Body of pancreas (tissue), 4 donors: ENCODE measurements around the gene CERS3. TPM values are rescaled to one million over a fixed set of nuclear protein-coding genes. Genes with fewer than 3 reads are reported as not detected.

ENCODE experiments used
- ATAC-seq: fragments of 150-250 bp; one replicate; pipeline ENCODE4 v1.9.1; 2016
- DNase-seq, 4 donors: peaks; one replicate each; pipeline ENCODE4 v3.0.0-alpha.2; 2019
- H3K27ac ChIP-seq, 4 donors: fragments of 200-600 bp; sonication (generic); 1 replicate in 3 of 4; 2 replicates in 1 of 4; pipeline versions ENCODE4 v1.5.1 to v1.6.1; 2016 to 2019; ENCODE audit warnings: mild to moderate bottlenecking in 1 of 4, mixed read lengths in 1 of 4, moderate library complexity in 1 of 4
- H3K27me3 ChIP-seq, 2 donors: fragments of 200-600 bp; sonication (generic); one replicate each; pipeline ENCODE4 v1.6.0; 2016; ENCODE audit warnings: mild to moderate bottlenecking in 1 of 2
- H3K36me3 ChIP-seq, 2 donors: fragments of 200-600 bp; sonication (generic); replicated peaks in 1 of 2; 2 replicates each; pipeline ENCODE4 v1.5.1; 2016; ENCODE audit warnings: low read depth in 2 of 2; ENCODE audit not compliant: insufficient read depth in 1 of 2
- H3K4me1 ChIP-seq: fragments of 200-600 bp; sonication (generic); one replicate; pipeline ENCODE4 v1.6.0; 2016
- H3K4me3 ChIP-seq, 2 donors: fragments of 200-600 bp; sonication (generic); 1 replicate in 1 of 2; 2 replicates in 1 of 2; pipeline ENCODE4 v1.5.1; 2016 to 2019
- H3K9me3 ChIP-seq, 3 donors: fragments of 200-600 bp; sonication (generic); 1 replicate in 2 of 3; 2 replicates in 1 of 3; pipeline ENCODE4 v1.5.1; 2016
- CTCF ChIP-seq, 7 experiments: fragments of 450-650 bp in 4 of 7; fragments of 200-600 bp in 3 of 7; sonication (generic) in 3 of 7; IDR thresholded peaks; one replicate each; pipeline ENCODE4 v1.5.1; 2016 to 2019; ENCODE audit warnings: antibody characterized with exemption in 7 of 7
- POLR2A ChIP-seq, 3 donors: fragments of 450-650 bp; IDR thresholded peaks; one replicate each; pipeline ENCODE4 v1.6.1; 2016; ENCODE audit warnings: antibody characterized with exemption in 3 of 3, mild to moderate bottlenecking in 2 of 3
- WGBS, 2 donors: methylation state at CpG; one replicate each; pipeline ENCODE4 v1.1.5; 2017; 5-methylcytosine and 5-hydroxymethylcytosine counted together
- intact Hi-C: fragments of 100-400 bp; cut with DNase I; formaldehyde crosslinking; loops from one replicate; pipeline ENCODE4 v1.15.1; 2023
- total RNA-seq, 2 donors: library from RNA; depleted of rRNA; stranded (reverse); fragments of >200 nt; gene quantifications; one replicate each; pipeline ENCODE4 v1.1.0, GENCODE V29; 2016

The CERS3 gene
- total RNA-seq, 2 donors from 2014 or later = 0.33 TPM; not detected in 1

GRCh38 chr15:100495861-100496260 is 32.9 kb downstream of the CERS3 start:
- no peak for DNase-seq
- intact Hi-C loops = no loop called here
- 88 to 89% methylated on average over 1 of the region's 1 CpG for WGBS, 2 donors
- TF ChIP-seq CTCF (IDR thresholded peaks at IDR 0.05) (no peak), POLR2A (IDR thresholded peaks at IDR 0.05) (no peak)
- no peak overlapping the region for H3K27ac ChIP-seq
- no peaks in the 10 kb centered on the region for H3K9me3 ChIP-seq
- no peak overlapping the region for H3K4me3 ChIP-seq
- no peaks in the 10 kb centered on the region for H3K36me3 ChIP-seq
- H3K27me3 ChIP-seq = no peaks in the 10 kb centered on the region
- no peak for ATAC-seq
- H3K4me1 ChIP-seq = no peaks in the 10 kb centered on the region

GRCh38 chr15:100493213-100493612 is 35.5 kb downstream of the CERS3 start:
- intact Hi-C loops = no loop called here
- DNase-seq = no peak
- no peaks in the 10 kb centered on the region for H3K27me3 ChIP-seq
- no peaks in the 10 kb centered on the region for H3K4me1 ChIP-seq
- H3K9me3 ChIP-seq = no peaks in the 10 kb centered on the region
- 90 to 94% methylated on average over 4 of the region's 4 CpGs for WGBS, 2 donors
- H3K27ac ChIP-seq = no peak overlapping the region
- H3K4me3 ChIP-seq = no peak overlapping the region
- no peak for TF ChIP-seq CTCF (IDR thresholded peaks at IDR 0.05)
- no peak for TF ChIP-seq POLR2A (IDR thresholded peaks at IDR 0.05)
- no peaks in the 10 kb centered on the region for H3K36me3 ChIP-seq
- ATAC-seq = no peak

GRCh38 chr15:100484443-100484842 is 44.3 kb downstream of the CERS3 start:
- H3K4me3 ChIP-seq = no peak overlapping the region
- ATAC-seq = no peak
- no peaks in the 10 kb centered on the region for H3K27me3 ChIP-seq
- H3K4me1 ChIP-seq = no peaks in the 10 kb centered on the region
- 84 to 86% methylated on average over 9 of the region's 9 CpGs for WGBS, 2 donors
- H3K9me3 ChIP-seq = no peaks in the 10 kb centered on the region
- DNase-seq = no peak
- no peak for TF ChIP-seq POLR2A (IDR thresholded peaks at IDR 0.05)
- TF ChIP-seq CTCF (IDR thresholded peaks at IDR 0.05) = no peak
- intact Hi-C loops = no loop called here
- no peaks in the 10 kb centered on the region for H3K36me3 ChIP-seq
- H3K27ac ChIP-seq = no peak overlapping the region

GRCh38 chr15:100483370-100483769 is 45.4 kb downstream of the CERS3 start:
- H3K4me1 ChIP-seq = no peaks in the 10 kb centered on the region
- DNase-seq = no peak
- 95 to 96% methylated on average over 2 of the region's 2 CpGs for WGBS, 2 donors
- peaks cover 0 to 5% (median 0%) of the 10 kb centered on the region in 3 donors for H3K9me3 ChIP-seq
- H3K27me3 ChIP-seq = no peaks in the 10 kb centered on the region
- H3K4me3 ChIP-seq = no peak overlapping the region
- intact Hi-C loops = no loop called here
- ATAC-seq = no peak
- no peak for TF ChIP-seq POLR2A (IDR thresholded peaks at IDR 0.05)
- TF ChIP-seq CTCF (IDR thresholded peaks at IDR 0.05) = no peak
- no peak overlapping the region for H3K27ac ChIP-seq
- H3K36me3 ChIP-seq = no peaks in the 10 kb centered on the region

GRCh38 chr15:100476805-100477204 is 51.9 kb downstream of the CERS3 start:
- Histone ChIP-seq H3K27ac (no peak overlapping the region), H3K9me3 (peaks cover 0 to 7% (median 0%) of the 10 kb centered on the region in 3 donors), H3K4me3 (no peak overlapping the region), H3K4me1 (no peaks in the 10 kb centered on the region), H3K27me3 (no peaks in the 10 kb centered on the region), H3K36me3 (no peaks in the 10 kb centered on the region)
- DNase-seq (no peak), ATAC-seq (no peak)
- TF ChIP-seq POLR2A (IDR thresholded peaks at IDR 0.05) (no peak), CTCF (IDR thresholded peaks at IDR 0.05) (no peak)
- intact Hi-C loops = no loop called here
- WGBS, 2 donors = 64 to 86% methylated on average over 4 of the region's 4 CpGs
